ENCODE measurements around the gene GMEB2. TPM values are rescaled to one million over a fixed set of nuclear protein-coding genes. Genes with fewer than 3 reads are reported as not detected.

Gene GMEB2, protein sequence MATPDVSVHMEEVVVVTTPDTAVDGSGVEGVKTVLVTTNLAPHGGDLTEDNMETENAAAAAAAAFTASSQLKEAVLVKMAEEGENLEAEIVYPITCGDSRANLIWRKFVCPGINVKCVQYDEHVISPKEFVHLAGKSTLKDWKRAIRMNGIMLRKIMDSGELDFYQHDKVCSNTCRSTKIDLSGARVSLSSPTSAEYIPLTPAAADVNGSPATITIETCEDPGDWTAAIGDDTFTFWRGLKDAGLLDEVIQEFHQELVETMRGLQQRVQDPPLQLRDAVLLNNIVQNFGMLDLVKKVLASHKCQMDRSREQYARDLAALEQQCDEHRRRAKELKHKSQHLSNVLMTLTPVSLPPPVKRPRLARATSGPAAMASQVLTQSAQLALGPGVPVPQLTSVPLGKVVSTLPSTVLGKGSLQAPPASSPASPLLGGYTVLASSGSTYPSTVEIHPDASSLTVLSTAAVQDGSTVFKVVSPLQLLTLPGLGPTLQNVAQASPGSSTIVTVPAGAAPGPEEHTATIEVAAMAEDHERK
- total RNA-seq = 8.9 and 13.6 TPM in 2 replicates

GRCh38 chr20:63626424-63627128 lies at the start of gene GMEB2:
Gene GMEB2, minus strand, starts transcription at chr20:63627101. Its CDS starts 7,704 bp downstream, at chr20:63619397.

DNA sequence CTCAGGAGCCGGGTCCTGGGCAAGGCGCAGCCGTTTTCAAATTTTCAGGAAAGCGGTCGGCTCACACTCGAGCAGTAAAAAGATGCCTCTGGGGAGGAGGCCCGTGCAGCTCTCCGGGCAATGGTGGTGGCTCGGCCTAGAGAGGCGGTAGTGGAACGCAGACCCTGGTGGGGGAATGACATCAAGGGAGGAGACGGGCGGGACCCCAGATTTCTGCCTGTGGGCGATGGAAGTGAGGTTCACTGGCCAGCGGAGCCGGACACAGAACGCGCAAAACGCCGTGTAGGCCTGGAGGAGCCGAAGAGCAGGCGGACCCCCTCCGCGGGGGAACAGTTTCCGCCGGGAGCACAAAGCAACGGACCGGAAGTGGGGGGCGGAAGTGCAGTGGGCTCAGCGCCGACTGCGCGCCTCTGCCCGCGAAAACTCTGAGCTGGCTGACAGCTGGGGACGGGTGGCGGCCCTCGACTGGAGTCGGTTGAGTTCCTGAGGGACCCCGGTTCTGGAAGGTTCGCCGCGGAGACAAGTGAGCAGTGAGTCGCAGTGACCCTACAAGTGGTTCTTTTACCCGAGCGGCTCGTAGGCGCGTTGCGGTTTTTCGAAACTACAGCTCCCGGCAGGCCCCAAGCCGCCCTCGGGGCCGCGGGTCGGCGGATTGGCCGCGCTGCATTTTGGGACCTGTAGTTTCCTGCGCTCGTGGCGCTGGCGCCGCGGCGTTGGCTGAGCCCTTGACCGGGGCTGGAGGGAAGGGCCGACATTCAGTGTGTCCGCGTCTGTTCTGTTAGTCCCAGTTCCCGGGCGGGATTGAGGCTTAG lies 31.2 kb upstream of the GMEB2 start, which contains the start of gene RTEL1:
Gene RTEL1 (plus strand): TSS at position 376 of the 812 bp plus-strand sequence. CDS start 1,091 bp downstream, outside the sequence.

DNA sequence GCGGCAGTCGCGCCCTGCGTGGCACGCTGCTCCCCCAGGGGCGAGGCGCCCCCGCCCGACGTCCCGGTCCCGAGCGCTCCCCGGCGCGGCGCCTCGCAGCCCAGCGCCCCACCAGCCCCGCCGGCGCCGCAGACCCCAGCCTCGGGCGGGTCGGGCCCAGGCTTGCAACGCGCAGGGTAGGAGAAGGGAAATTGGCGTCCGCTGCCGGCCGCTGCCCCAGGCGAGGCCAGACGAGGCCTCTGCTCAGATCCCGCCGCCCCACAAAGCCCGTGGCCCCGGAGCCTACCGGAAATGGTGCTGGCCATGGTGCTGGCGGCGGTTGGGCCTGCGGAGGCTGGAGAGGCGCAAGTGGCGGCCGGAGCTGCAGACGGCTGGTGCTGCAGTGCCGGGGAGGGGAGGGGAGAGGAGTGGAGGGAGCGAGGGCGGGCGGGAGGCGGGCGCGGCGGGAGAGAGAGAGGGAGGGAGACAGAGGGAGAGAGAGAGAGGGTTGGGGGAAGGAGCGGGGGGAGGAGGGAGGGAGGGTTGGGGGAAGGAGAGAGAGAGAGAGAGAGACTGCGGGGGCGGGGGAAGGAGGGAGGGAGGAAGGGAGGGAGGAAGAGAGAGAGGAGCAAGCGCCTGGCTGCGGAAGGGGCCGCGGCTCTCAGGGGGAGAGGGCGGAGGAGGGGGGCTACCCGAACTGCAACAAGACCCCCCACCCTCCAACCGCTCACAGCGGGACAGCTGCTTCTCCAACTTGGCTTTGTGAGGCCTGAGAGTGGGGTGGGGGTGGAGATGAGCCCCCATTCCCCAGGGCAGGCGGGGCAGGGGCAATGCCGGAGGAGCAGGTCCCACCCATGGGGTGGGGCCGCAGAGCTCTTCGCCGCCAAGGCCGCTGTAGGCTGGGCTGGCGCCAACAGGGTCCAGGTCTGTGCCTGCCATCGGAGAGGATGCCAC lies 26.4 kb upstream of the GMEB2 start, which contains the start of gene STMN3:
Gene STMN3 (minus strand): TSS at position 384 of the 933 bp plus-strand sequence. CDS start 79 bp downstream, at position 305.

GRCh38 chr20:63574156-63574828 lies 52.6 kb downstream of the GMEB2 start, which contains the start of gene HELZ2:
Gene HELZ2, minus strand, starts transcription at chr20:63574239. Its CDS starts 1,854 bp downstream, at chr20:63572385.

DNA sequence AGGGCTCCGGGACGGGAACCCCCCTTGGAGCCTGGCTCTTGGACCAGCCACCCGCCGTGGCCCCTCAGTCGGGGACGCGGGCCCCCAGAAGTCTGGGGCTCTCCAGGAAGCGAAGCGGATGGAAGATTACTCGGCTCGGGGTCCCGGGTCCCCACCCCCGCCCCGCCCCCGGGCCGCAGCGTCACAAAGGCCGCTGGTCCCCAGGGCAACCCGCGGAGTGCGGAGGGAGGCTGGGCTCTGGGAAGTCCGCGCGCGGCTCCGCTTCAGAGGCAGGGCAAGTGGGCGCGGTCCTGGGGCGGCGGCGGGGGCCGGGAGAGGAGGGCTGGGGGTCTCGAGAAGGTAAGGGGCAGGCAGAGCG lies 73.0 kb downstream of the GMEB2 start, which contains the start of gene FNDC11:
Gene FNDC11 (plus strand): TSS at position 227 of the 358 bp plus-strand sequence. CDS start 1,505 bp downstream, outside the sequence.

GRCh38 chr20:63547725-63548480 lies 79.0 kb downstream of the GMEB2 start, which contains the start of gene SRMS:
Gene SRMS, minus strand, starts transcription at chr20:63547749. Its CDS starts 286 bp downstream, at chr20:63547463.

Other genes starting within 250 kb of the GMEB2 start
- gene KCNQ2, start 154.4 kb downstream of the GMEB2 start, total RNA-seq = not detected in 2 replicates
- 3.9 and 8.8 TPM in 2 replicates for gene EEF1A2, start 128.0 kb downstream of the GMEB2 start, total RNA-seq
- gene PPDPF, start 106.3 kb downstream of the GMEB2 start, total RNA-seq = 61.2 and 63.0 TPM in 2 replicates
- gene PTK6, start 89.7 kb downstream of the GMEB2 start, total RNA-seq = 0.18 TPM in 1 of 2 replicates, not detected in the other
- not detected in 2 replicates for gene SRMS, start 79.4 kb downstream of the GMEB2 start, total RNA-seq
- 0.74 and 0.89 TPM in 2 replicates for gene FNDC11, start 72.9 kb downstream of the GMEB2 start, total RNA-seq
- gene HELZ2, start 52.9 kb downstream of the GMEB2 start, total RNA-seq = 32.7 and 54.9 TPM in 2 replicates
- 2.7 and 6.7 TPM in 2 replicates for gene STMN3, start 26.3 kb upstream of the GMEB2 start, total RNA-seq
- 7.1 and 14.3 TPM in 2 replicates for gene RTEL1, start 31.2 kb upstream of the GMEB2 start, total RNA-seq
- 16.3 and 95.5 TPM in 2 replicates for gene TNFRSF6B, start 69.6 kb upstream of the GMEB2 start, total RNA-seq
- gene ARFRP1, start 80.9 kb upstream of the GMEB2 start, total RNA-seq = 35.3 and 43.2 TPM in 2 replicates
- gene ZGPAT, start 80.9 kb upstream of the GMEB2 start, total RNA-seq = 19.3 and 23.6 TPM in 2 replicates
- gene LIME1, start 109.6 kb upstream of the GMEB2 start, total RNA-seq = 2.7 and 8.9 TPM in 2 replicates
- gene SLC2A4RG, start 112.7 kb upstream of the GMEB2 start, total RNA-seq = 14.3 and 24.8 TPM in 2 replicates
- 0.42 and 0.59 TPM in 2 replicates for gene ZBTB46, start 204.2 kb upstream of the GMEB2 start, total RNA-seq
- 0.09 TPM in 1 of 2 replicates, not detected in the other for gene ABHD16B, start 234.4 kb upstream of the GMEB2 start, total RNA-seq
- 127 and 187 TPM in 2 replicates for gene TPD52L2, start 238.2 kb upstream of the GMEB2 start, total RNA-seq

Measured in smooth muscle cell of the umbilical artery (primary cell).